Left lobe of liver (tissue), 2 donors: ENCODE measurements around the gene AGL. TPM values are rescaled to one million over a fixed set of nuclear protein-coding genes. Genes with fewer than 3 reads are reported as not detected.
"Not testable (repeated sequence)": the region's sequence is repeated elsewhere in the genome, so short reads cannot be mapped to it uniquely, and the experiment has no call there.

Source experiments
- ATAC-seq: fragments of 200-7000 bp; cut with Tn5 transposase; one replicate; pipeline ENCODE4 v1.9.1; 2020; ENCODE audit warnings: mild to moderate bottlenecking, moderate library complexity
- DNase-seq: peaks from one replicate; pipeline ENCODE4 v3.0.0-alpha.2; 2020; ENCODE audit warnings: low spot score
- total RNA-seq: library from RNA; stranded (reverse); gene quantifications from one replicate; pipeline ENCODE4 v1.2.1, GENCODE V29; 2021
- donor health status: DM: no; HTN: no; CAD: no; lungs with moderate emphysema.
- donor health status: DM: no; HTN: yes; CAD: no.

AGL gene
- total RNA-seq, 1 donor from 2014 or later, result 43.1 TPM

DNA sequence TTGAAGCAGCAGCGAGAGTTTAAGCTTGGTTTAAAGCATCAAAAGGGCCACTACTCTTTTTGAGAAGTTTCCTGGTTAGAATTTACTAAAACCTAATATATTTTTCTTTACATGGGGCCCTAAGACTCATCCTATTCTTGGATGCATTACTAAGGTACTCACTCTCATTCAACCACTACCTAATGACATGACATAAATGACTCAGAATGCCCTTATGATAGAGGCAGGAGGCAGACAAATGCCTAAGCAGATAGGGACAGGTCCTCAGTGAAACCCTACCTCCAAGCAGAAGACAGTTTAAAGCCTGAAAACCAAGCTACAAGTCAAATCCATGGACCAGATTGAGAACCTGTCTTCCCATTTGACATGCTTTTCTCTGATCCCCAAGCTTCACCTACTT is 85.4 kb downstream of the AGL start:
- DNase-seq, result no peak
- no peak for ATAC-seq

DNA sequence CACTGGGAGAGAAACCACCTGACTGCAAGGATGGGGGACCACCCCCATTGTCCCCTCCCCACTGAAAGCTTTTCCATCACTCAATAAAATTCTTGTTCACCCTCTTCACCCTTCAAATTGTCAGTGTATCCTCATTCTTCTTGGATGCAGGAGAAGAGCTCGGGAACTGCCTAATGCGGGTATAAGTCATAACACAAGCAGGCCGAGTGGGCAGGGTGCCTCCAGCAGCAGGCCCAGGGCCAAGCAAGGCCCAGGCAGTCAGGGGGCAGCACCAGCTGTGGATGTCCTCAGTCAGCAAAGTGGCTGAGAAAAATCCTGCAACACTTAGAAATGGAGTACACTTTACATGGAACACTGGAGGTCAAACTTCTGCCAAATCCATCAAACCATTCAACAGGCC is 85.9 kb downstream of the AGL start:
- no peak for DNase-seq
- ATAC-seq, result no peak

DNA sequence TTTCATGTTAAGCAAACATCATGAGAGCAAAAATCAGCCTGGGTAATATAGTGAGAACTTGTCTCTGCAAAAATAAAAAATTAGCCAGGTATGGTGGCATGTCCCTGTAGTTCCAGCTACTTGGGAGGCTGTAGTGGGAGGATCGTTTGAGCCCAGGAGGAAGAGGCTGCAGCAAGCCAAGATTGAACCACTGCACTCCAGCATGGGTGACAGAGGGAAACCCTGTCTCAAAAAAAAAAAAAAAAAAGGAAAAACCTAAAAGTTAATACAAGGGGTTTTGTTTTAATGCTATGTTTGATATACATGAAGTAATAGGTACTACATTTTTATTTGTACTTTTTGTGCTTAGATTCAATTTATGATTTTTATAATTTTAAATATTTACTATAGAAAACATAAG is 92.6 kb downstream of the AGL start:
- DNase-seq, result no peak
- no peak for ATAC-seq

DNA sequence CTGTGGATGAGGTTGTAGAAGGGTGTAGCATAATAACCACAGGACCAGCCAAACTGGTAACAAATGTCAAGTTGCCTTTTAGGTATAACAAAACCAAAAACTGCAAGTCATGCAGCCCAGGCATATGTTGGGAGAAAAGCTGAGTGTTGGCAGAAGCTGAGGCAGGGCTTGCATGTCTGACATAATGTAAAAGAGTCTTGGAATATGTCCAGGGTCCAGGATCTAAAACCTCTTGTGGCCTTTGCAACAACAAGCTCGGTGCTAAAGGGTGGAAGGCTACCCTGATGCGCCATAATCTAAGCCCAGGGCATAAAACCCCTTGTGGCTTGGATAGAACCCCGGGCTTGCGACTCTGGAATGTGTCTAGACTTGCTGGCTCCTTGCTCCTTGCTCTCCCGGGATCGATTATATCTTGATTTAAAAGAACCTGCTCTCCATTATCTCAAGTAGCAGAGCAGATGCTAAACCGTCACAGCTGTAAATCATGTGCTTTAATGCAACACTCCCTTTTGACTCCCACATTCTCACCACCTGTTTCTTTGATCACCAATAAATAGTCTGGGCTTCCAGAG is 93.1 kb downstream of the AGL start:
- ATAC-seq (no peak), DNase-seq (no peak)

DNA sequence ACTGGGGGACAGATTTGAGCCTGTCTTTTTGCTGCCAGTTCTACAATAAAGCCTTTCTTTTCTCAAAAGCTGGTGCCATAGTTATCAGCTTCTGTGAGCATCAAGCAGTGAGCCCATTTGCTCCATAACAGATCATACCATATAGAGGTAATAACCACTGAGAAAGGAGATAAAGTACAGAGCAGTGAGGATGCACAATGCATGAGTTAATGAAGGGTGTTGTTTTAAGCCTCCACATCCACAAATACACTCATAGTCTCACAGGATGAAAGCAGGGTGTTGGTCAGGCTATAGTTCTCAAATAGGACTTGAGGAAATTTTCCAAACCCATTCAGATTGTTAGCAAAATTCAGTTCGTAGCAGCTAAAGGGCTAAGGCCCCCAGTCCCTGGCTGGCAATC is 94.0 kb downstream of the AGL start:
- ATAC-seq (no peak), DNase-seq (no peak)

DNA sequence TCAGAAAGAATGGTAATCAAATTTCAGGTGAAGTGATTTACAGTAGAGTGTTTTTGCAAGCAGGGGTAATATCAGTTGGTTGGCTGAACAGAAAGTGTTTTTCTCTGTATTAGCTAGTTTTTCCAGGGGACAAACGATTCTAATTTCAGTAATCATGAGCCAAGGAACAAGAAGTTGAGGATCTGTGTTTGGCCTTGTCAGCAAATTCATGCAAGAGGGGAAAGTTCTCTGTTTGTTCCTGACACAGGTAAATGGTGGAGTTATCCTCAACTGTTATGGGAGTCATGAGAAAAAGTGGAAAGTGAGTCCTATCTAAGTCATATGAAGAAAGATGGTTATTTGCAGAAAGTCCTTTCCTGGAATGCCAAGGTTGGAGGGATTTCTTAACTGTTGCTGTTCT is 95.0 kb downstream of the AGL start:
- DNase-seq (no peak), ATAC-seq (no peak)

DNA sequence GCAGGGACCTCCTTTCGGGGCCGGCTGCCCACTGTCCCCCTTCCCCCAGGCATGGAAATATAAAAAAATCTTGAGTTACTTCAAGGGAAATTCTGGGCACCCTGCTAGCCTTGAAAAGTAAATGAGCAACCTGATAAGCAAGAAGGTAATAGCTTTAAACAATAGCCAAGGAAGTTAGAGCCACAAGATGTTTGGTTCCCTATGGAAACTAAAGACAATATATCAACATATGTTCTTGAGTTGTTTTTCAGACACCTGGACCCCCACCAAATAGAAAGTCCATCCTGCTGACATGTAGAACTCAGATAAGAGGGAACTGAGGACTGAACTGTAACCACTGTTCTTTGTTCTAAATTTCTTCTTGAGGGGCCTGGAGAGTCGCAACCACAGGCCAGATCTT is 100.3 kb downstream of the AGL start:
- DNase-seq (no peak), ATAC-seq (no peak)

DNA sequence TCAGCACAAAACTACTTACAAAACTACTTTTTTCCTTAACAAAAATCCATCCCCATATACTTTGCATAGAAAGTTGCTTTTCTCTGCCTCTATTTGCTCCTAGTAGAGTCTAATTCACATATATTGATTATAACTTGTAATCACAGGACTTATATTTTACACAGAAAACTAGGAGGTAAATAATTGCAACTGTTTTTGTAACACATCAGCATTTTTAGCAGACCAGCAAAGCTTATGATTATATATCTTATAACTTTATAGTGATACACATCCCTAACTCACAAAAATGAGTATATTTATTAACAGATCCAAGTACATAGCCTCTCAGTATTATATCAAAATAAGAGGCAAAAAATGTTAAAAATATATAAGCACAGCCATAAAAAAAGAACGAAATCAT is 102.4 kb downstream of the AGL start:
- no peak for ATAC-seq
- no peak for DNase-seq

DNA sequence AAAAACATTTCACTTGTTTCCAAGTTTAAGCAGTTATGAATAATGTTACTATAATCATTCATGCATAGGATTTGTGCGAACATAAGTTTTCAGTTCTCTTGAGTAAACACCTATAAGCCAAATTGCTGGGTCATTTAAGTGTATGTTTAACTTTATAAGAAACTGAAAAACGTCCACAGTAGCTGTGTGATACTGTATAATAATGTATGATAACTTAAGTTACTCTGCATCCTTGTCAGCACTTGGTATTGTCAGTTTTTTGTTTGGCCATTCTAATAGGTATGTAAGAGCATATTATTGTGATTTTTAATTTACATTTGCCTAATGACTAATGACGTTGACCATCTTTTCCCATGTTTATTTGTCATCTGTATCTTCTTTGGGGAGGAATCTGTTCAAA is 105.2 kb downstream of the AGL start:
- no peak for DNase-seq

DNA sequence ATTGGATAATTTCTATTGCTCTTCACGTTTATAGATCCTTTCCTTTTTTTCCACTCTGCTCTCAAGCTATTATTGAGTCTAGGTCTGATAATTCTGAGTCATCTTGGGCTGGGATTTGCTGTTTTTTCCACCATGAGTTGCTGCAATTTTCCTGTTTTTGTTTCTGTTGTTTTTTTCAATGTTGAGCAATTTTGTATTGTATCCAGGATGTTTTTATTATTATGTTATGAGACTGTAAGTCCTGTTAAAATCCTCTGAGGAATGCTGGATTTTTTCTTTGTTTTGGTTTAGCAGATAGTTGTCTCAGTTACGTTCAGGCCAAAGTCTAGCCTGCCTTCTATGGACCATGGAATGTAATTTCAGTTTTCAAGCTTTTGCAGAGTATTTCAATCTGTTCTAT is 106.6 kb downstream of the AGL start:
- ATAC-seq (peak; percentile 53), DNase-seq (no peak)

More for the DNA sequence above, 105.2 kb downstream of the AGL start:
- ATAC-seq, result no peak

DNA sequence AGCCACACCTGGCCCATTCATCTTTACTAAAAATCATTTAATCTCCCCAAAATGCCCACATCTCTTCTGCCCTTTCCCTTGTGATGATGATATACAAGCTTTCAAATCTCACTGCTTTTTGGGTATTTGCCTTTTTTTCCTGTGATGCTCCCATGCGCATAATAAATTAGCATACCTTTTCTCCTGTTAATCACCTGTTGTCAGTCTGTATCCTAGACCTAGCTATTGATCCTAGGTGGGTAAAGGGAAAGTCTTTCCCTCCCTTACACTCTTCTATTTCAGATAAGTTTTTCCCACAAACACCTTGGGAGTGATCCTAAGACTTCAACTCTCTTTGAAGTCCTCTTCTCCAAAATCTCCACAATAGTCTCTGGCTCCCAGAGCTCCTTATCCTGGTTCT is 107.7 kb downstream of the AGL start:
- ATAC-seq, result no peak
- no peak for DNase-seq

DNA sequence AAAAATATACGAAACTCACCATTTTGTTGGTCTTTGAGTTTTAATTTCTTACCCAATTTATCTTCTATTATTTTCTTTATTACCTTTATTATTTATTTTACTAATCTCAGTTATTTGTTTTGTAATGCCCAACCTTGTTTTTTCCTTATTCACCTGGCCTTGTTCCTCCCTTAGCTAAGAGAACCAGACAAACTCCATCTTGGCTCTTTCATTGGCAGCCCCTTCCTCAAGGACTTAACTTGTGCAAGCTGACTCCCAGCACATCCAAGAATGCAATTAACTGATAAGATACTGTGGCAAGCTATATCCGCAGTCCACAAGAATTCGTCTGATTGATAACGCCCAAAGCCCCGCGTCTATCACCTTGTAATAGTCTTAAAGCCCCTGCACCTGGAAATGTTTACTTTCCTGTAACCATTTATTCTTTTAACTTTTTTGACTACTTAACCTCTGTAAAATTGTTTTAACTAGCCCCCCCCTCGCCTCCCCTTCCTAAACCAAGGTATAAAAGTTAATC is 109.1 kb downstream of the AGL start:
- ATAC-seq, DNase-seq: not testable (repeated sequence)

DNA sequence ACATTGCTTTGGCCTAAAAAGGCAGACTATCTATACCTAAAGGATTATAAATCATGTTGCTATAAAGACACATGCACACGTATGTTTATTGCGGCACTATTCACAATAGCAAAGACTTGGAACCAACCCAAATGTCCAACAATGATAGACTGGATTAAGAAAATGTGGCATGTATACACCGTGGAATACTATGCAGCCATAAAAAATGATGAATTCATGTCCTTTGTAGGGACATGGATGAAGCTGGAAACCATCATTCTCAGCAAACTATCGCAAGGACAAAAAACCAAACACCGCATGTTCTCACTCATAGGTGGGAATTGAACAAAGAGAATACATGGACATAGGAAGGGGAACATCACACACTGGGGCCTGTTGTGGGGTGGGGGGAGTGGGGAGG is 110.1 kb downstream of the AGL start:
- not testable (repeated sequence) for ATAC-seq, DNase-seq

DNA sequence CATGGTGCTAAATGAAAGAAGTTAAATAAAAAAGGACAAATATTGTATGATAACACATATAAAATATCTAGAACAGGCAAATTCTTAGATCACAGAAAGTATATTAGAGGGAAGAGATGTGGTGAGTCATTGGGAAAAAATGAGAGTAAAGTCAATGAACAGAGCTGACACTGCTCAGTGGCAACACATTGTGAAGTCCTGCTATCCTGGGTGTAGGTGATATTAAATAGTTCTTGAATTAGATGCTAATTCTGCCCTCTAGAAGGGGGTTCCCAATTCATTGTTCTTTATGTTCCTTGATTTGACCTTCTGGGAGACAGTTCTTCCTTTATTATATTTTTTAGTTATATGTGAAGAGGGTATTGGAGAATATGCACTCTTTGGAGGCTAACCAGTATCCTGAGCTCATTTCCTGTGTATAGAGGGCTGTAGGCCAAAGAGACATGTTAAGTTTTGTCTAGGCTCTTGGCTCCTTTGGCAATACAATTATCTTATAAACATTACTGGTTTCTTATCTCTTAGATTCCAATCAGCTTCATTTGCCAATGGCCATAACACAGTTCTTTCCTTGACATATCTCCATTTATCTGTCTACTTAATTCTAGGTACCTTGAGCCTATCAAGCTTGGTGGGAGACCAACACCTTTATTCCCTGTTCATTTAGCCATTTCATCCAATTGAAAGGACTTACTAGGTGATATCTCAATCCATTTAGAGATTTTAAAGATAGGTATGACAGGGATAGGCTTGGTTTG is 113.1 kb downstream of the AGL start:
- ATAC-seq, result no peak
- no peak for DNase-seq

DNA sequence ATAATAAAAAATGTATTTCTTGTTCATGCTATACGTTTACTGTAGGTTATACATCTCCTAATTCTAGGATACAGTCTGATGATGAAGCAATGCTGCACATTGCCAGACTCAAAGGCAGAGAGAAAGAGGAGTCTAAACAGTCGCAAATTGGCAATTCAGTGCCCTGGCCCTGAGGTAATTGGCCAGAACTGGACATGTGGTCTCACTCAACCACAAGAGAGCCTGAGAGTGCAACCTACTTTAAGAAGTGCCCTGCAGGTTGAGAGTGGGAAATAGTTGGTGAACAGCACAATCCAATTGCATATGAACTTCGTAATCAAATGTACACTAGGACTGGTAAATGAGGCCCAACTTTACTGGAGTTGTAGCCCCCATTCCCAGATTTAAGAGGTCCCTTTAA is 114.6 kb downstream of the AGL start:
- ATAC-seq (no peak), DNase-seq (no peak)

DNA sequence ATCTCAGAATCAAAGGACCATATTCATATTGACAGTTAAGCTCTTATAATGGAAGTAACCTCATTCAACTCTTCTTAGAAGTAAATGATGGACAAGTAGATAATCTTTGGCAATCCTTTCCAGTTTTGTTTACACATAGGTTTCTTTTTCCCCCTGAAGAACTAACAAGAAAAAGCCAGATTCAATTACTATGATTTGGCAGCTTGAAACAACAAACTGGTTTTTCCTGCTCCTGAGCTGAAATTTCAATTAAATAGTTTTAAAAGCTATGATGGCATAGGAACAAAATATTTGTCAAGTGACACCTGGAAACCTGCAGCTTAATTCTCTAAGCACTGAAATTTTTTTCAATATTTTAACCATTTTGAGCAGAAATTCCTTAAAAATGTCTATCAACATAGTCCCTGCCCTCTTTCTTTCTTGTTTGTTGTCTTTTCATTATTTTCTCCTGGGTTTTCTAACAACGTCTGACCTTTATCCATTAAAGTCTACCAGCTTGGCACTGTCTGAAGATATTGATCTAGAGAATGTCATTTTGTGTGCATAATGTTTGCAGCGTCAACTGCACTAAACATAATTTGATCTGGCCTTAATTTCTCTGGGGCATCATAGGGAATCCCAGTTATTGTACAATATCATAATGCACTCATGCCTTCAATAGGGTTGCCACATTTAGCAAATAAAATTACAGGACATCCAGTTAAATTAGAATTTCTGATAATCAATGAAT is 115.7 kb downstream of the AGL start:
- no peak for DNase-seq
- ATAC-seq, result peak; percentile 10

DNA sequence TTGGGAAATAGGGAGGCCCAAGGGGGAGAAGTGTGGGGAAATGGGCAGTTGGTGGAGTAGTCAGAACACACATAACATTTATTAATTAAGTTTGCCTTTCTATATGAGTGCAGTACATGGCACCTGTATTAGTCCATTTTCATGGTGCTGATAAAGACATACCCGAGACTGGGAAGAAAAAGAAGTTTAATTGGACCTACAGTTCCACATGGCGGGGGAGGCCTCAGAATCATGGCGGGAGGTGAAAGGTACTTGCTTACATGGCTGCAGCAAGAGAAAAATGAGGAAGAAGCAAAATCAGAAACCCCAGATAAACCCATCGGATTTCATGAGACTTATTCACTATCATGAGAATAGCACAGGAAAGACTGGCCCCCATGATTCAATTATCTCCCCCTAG is 118.1 kb downstream of the AGL start:
- ATAC-seq, result no peak
- no peak for DNase-seq

DNA sequence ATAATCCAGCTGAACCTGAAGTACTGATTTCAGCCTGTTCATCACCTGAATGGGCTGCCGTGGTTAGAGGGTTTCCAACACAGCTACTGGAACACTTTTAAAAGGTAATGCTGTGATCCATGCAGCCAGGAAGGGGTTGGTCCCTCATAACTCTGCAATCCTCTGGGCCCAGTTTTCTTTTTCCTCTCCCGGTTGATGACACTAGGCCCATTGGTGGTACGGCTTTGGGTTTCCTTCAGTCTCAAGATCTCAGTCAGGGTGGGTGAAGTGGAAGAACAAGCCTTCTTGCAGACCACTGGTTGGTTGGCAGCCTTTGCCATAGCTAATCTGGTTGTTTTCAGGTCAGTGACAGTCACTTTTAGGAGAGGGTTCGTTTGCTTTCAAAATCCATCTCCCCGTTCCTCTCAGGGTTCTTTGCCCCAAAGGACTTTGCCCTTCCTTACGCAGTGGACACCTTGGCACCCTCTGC is 119.1 kb downstream of the AGL start:
- DNase-seq, result no peak
- peak; percentile 38 for ATAC-seq

DNA sequence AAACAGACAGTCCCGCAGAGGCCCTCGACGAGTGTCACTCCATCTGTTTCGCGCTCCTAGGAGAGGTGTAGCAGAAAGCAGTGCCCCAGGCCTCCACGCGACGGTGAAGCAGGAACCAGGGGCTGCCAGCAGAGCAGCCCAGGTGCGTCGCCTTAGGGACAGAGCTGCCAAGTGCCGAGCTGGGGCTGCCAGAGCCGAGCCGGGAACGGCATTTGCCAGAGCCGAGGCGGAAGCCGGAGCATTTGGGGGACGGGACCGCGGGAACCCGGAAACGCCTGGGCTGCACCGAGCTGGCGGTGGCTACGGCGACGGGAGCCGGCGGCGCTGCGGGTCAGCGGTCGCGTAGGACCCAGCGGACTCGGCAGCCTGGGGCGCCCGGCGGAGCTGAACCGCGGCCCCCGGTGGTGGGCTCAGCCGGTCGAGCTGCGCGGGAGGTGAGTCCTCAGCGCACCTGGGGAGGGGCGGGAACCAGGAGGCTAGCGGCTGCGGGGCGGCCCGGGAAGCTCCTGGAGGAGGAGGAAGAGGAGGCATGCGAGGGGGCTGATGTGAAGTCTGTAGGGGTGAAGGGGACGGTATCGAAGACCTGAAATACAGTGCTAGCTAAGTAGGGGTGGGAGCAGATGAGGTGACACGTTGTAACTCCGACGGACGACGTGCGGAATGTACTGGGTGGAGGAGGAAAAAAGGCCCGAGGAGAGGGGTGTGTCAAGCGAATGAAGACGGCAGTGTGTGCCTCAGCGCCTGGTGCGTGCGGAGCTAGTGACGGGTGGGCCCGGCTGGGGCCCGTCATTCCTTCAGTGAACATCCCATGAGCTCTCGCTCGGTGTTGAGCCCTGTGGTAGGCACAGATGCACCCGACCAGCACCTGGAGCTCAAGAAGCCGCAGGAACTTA is 119.8 kb downstream of the AGL start, which contains the start of gene SLC35A3:
SLC35A3 (plus strand) TSS at position 268 of the 893 bp plus-strand sequence. CDS start 23,559 bp downstream, outside the sequence.
- DNase-seq, result peak; percentile 88
- peak; percentile 91 for ATAC-seq

DNA sequence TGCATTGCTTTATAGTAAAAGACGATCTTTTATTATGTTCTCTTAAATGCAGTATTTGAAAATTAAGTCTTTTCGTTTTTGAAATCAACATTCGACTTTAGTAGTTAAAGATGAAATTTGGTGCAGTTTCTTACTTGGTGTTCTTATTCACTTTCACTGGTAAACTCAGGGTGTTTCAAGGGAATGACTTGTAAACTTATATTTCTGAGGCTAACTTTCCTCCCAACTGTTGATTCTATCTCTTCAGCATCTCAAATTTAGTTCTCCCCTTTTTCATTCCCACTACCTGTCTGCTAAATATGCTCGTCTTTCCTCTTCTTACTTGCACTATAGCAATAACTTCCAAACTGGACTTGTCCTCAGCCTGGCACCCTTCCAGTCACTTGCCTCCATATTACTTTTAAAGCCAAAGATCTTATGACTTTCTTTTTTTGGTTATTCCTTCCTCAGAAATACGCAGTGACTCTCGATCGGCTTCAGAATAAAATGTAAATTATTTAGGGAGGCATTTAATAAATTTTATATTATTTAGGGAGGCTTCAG is 120.6 kb downstream of the AGL start:
- no peak for DNase-seq
- no peak for ATAC-seq
